HG03342 (cell line): ENCODE measurements around the gene USP13.

Experiments used
- ATAC-seq: cut with Tn5 transposase; IDR thresholded peaks from one replicate; pipeline ENCODE4 v1.9.1; 2021; ENCODE audit warnings: mild to moderate bottlenecking, moderate library complexity; ENCODE audit not compliant: unreplicated experiment

The USP13 gene

GRCh38 chr3:179837374-179837773 is 184.5 kb downstream of the USP13 start:
- ATAC-seq = no peak
